Peyer's patch (tissue), 4 donors: ENCODE data around the gene HSPH1. TPM values are rescaled to one million over a fixed set of nuclear protein-coding genes. Genes with fewer than 3 reads are reported as not detected.

Experiments used
- DNase-seq, 3 donors: peaks; one replicate each; pipeline ENCODE4 v3.0.0-alpha.2; 2017 to 2019
- H3K27ac ChIP-seq, 4 donors: fragments of 200-600 bp; sonication (generic); one replicate each; pipeline ENCODE4 v1.5.1; 2016 to 2019
- H3K27me3 ChIP-seq, 2 donors: fragments of 200-600 bp; sonication (generic); one replicate each; pipeline ENCODE4 v1.5.1; 2019
- H3K36me3 ChIP-seq, 3 donors: fragments of 200-600 bp; sonication (generic); one replicate each; pipeline ENCODE4 v1.5.1; 2016 to 2019
- H3K4me1 ChIP-seq, 4 donors: fragments of 200-600 bp; sonication (generic); one replicate each; pipeline ENCODE4 v1.5.1; 2016 to 2019
- H3K4me3 ChIP-seq, 4 donors: fragments of 200-600 bp; sonication (generic); 1 replicate in 3 of 4; 2 replicates in 1 of 4; pipeline ENCODE4 v1.5.1; 2016 to 2019; ENCODE audit warnings: mild to moderate bottlenecking in 1 of 4
- H3K9me3 ChIP-seq, 4 donors: fragments of 200-600 bp; sonication (generic); one replicate each; pipeline ENCODE4 v1.5.1; 2016 to 2019; ENCODE audit warnings: mild to moderate bottlenecking in 1 of 4
- POLR2A ChIP-seq, 2 donors: fragments of 450-650 bp; IDR thresholded peaks; one replicate each; pipeline ENCODE4 v1.5.1; 2017; ENCODE audit warnings: antibody characterized with exemption in 2 of 2, mild to moderate bottlenecking in 2 of 2, moderate library complexity in 2 of 2
- total RNA-seq, 4 donors: library from RNA; depleted of rRNA; stranded (reverse); fragments of >200 nt; gene quantifications; one replicate each; pipeline ENCODE4 v1.1.0, GENCODE V29; 2016
- TF ChIP-seq, protein P1 (sequence below), 6 experiments: fragments of 450-650 bp in 4 of 6; fragments of 200-600 bp in 2 of 6; sonication (generic) in 1 of 6; IDR thresholded peaks; one replicate each; pipeline ENCODE4 v1.5.1; 2017 to 2019; ENCODE audit warnings: antibody characterized with exemption in 6 of 6, mild to moderate bottlenecking in 3 of 6, moderate library complexity in 1 of 6

HSPH1 gene
- total RNA-seq, 4 donors from 2014 or later: 16.9 to 66.8 (median 27.5) TPM

DNA sequence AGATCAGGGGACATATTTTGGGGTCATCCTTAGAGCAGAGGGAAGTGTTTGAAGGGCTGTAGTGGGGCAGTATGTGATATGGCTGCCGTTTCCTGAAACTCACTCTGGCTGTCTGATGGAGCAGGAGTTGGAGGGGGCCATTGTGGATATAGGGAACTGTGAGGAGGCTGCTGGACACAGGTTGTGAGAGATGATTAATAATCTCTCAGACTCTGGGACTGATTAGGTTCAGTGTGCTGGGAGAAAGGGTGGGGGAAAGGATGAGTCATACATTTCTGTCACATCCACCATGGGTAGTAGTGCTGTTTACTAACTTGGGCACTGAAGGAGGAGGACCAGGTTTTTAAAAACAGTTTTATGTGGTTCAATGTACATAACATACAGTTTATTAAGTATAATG is 42.9 kb upstream of the HSPH1 start:
- Histone ChIP-seq H3K27me3 (no peaks in the 10 kb centered on the region), H3K9me3 (no peaks in the 10 kb centered on the region), H3K4me3 (no peak overlapping the region), H3K36me3 (no peaks in the 10 kb centered on the region), H3K27ac (no peak overlapping the region), H3K4me1 (peaks cover 0 to 16% (median 5%) of the 10 kb centered on the region in 4 donors)
- TF ChIP-seq, protein P1, sequence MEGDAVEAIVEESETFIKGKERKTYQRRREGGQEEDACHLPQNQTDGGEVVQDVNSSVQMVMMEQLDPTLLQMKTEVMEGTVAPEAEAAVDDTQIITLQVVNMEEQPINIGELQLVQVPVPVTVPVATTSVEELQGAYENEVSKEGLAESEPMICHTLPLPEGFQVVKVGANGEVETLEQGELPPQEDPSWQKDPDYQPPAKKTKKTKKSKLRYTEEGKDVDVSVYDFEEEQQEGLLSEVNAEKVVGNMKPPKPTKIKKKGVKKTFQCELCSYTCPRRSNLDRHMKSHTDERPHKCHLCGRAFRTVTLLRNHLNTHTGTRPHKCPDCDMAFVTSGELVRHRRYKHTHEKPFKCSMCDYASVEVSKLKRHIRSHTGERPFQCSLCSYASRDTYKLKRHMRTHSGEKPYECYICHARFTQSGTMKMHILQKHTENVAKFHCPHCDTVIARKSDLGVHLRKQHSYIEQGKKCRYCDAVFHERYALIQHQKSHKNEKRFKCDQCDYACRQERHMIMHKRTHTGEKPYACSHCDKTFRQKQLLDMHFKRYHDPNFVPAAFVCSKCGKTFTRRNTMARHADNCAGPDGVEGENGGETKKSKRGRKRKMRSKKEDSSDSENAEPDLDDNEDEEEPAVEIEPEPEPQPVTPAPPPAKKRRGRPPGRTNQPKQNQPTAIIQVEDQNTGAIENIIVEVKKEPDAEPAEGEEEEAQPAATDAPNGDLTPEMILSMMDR (IDR thresholded peaks at IDR 0.05): no peak
- TF ChIP-seq POLR2A (IDR thresholded peaks at IDR 0.05): no peak
- DNase-seq: no peak

GRCh38 chr13:31201341-31202031 is 39.8 kb upstream of the HSPH1 start:
- Histone ChIP-seq H3K4me1 (peaks cover 0 to 7% (median 3%) of the 10 kb centered on the region in 4 donors), H3K27me3 (no peaks in the 10 kb centered on the region), H3K36me3 (no peaks in the 10 kb centered on the region), H3K4me3 (peak overlapping the region in 3 of 4 donors; percentile 85 to 95 (median 89)), H3K27ac (peak overlapping the region in 1 of 4 donors; percentile 97), H3K9me3 (no peaks in the 10 kb centered on the region)
- TF ChIP-seq, protein P1 (IDR thresholded peaks at IDR 0.05): no peak
- no peak for TF ChIP-seq POLR2A (IDR thresholded peaks at IDR 0.05)
- DNase-seq: no peak

DNA sequence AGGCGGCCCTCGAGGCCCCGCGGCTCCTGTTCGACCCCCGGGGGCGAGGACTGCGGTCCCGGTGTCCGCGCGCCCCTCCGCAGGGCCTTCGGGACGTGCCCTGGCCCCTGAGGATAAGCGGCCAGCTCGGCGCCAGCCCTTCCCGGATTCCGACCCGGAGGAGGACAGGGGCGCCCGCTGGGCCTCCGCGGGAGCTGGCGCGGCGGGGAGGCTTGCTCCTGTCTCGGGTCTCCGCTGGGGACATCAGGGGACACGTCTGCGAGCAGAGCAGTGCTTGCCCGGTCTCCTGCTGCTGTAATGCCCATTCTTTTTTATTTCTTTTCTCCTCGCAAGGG is 38.9 kb upstream of the HSPH1 start:
- TF ChIP-seq, protein P1 (IDR thresholded peaks at IDR 0.05): no peak
- TF ChIP-seq POLR2A (IDR thresholded peaks at IDR 0.05): no peak
- Histone ChIP-seq H3K9me3 (no peaks in the 10 kb centered on the region), H3K4me3 (peak overlapping the region; percentile 84 to 95 (median 87)), H3K36me3 (no peaks in the 10 kb centered on the region), H3K27me3 (no peaks in the 10 kb centered on the region), H3K27ac (peak overlapping the region; percentile 97 to 100 (median 98)), H3K4me1 (peaks cover 0 to 7% (median 3%) of the 10 kb centered on the region in 4 donors)
- peak; percentile 45 to 79 (median 72) for DNase-seq

- H3K4me3 ChIP-seq: peak within 1 kb of the TSS; percentile 84 to 95 (median 87)
- peak in 1 of 2 donors; percentile 24 for TF ChIP-seq POLR2A (IDR thresholded peaks at IDR 0.05)
- TF ChIP-seq, protein P1 (IDR thresholded peaks at IDR 0.05): peak; percentile 84 to 94 (median 94)
- H3K27ac ChIP-seq: peak within 1 kb of the TSS; percentile 97 to 100 (median 98)
- DNase-seq: peak; percentile 69 to 90 (median 89)
- peaks cover 0 to 7% (median 3%) of the 10 kb centered on the region in 4 donors for H3K4me1 ChIP-seq
- H3K9me3 ChIP-seq: no peaks in the 10 kb centered on the region
- no peaks in the 10 kb centered on the region for H3K27me3 ChIP-seq
- H3K36me3 ChIP-seq: no peaks in the 10 kb centered on the region
Measured at GRCh38 chr13:31199849-31200636, 38.3 kb upstream of the HSPH1 start, which contains the start of gene B3GLCT. Gene B3GLCT, plus strand, starts transcription at chr13:31199975. Its CDS starts 110 bp downstream, at chr13:31200085.

DNA sequence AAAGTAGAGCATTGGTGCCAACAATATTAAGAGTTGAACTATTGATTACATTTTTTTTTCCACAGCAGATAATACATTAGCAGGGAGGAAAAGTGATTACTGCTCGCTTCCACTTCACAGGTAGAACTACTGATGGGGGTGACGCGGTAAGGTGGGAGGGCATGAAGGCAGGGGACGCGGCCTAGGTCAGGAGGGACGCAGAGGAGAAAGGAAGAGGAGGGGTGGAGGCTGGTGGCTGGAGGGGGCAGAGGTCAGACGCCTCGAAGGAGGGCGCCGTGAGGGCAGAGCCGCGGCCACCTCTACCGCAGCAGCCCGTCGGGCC is 37.8 kb upstream of the HSPH1 start:
- peak overlapping the region; percentile 84 to 95 (median 87) for H3K4me3 ChIP-seq
- no peak for DNase-seq
- no peaks in the 10 kb centered on the region for H3K9me3 ChIP-seq
- H3K4me1 ChIP-seq: peaks cover 0 to 7% (median 3%) of the 10 kb centered on the region in 4 donors
- TF ChIP-seq POLR2A (IDR thresholded peaks at IDR 0.05): no peak
- TF ChIP-seq, protein P1 (IDR thresholded peaks at IDR 0.05): no peak
- H3K27ac ChIP-seq: peak overlapping the region; percentile 97 to 100 (median 98)
- H3K36me3 ChIP-seq: no peaks in the 10 kb centered on the region
- H3K27me3 ChIP-seq: no peaks in the 10 kb centered on the region
